Endothelial cell of umbilical vein (primary cell): Measurements from ENCODE around the gene MGAT4A. TPM values are rescaled to one million over a fixed set of nuclear protein-coding genes. Genes with fewer than 3 reads are reported as not detected.

ENCODE experiments used
- BruUV-seq: library from RNA; stranded (reverse); fragments of 400-500 nt; replicated peaks from 2 replicates; lab custom pipeline; 2021; lab: Mats Ljungman, UMichigan
- CTCF ChIA-PET: fragments of 300-600, 350-600 bp; sonication (Branson Sonifier 250); formaldehyde crosslinking; loops from one replicate; lab custom pipeline; 2021; ENCODE audit warnings: antibody characterized with exemption, inconsistent platforms; lab: Charles Lee
- POLR2A ChIA-PET: fragments of 300-600, 350-600 bp; sonication (Branson Sonifier 250); formaldehyde crosslinking; loops from one replicate; lab custom pipeline; 2021; ENCODE audit warnings: antibody characterized with exemption, inconsistent platforms; lab: Charles Lee
- DNase-seq: peaks from one replicate; pipeline ENCODE4 v3.0.0-alpha.2; 2011; ENCODE audit warnings: low read depth, low spot score
- FAIRE-seq: peaks from 2 replicates; lab custom pipeline; 2011; peaks lifted over from hg19 to GRCh38; lab: Jason Lieb, UNC
- H2AFZ ChIP-seq: 2 replicates; pipeline ENCODE4 v1.6.0; 2012; ENCODE audit warnings: low read depth, low read length, control low read depth, inconsistent platforms
- H3K27ac ChIP-seq: 2 replicates; pipeline ENCODE4 v1.5.1; 2011; ENCODE audit warnings: low read depth, mild to moderate bottlenecking, control low read depth, low read length, moderate library complexity; ENCODE audit not compliant: insufficient read depth
- H3K27me3 ChIP-seq, 2 experiments: 2 replicates each; pipeline versions ENCODE4 v1.6.0 to v1.6.1; 2011; ENCODE audit warnings: low read length in 2 of 2, mixed read lengths in 1 of 2; ENCODE audit not compliant: control insufficient read depth in 2 of 2, insufficient read depth in 2 of 2
- H3K36me3 ChIP-seq, 2 experiments: 2 replicates in 1 of 2; 3 replicates in 1 of 2; pipeline ENCODE4 v1.5.1; 2011; ENCODE audit warnings: low read length in 2 of 2, mild to moderate bottlenecking in 1 of 2, moderate library complexity in 1 of 2; ENCODE audit not compliant: control insufficient read depth in 2 of 2, insufficient read depth in 2 of 2; ENCODE audit errors: extremely low read depth in 1 of 2
- H3K4me1 ChIP-seq: 3 replicates; pipeline ENCODE4 v1.5.1; 2011; ENCODE audit warnings: mild to moderate bottlenecking, low read length; ENCODE audit not compliant: control insufficient read depth, insufficient read depth; ENCODE audit errors: extremely low read depth
- H3K4me2 ChIP-seq: 2 replicates; pipeline ENCODE4 v1.6.1; 2011; ENCODE audit warnings: low read length, control low read depth, mixed read lengths; ENCODE audit not compliant: insufficient read depth
- H3K4me3 ChIP-seq, 3 experiments: fragments of 200-600 bp in 1 of 3; sonication (generic), shearing (Covaris generic) in 1 of 3; replicated peaks in 1 of 3; 2 replicates each; pipeline ENCODE4 v1.5.1; 2011 to 2016; ENCODE audit warnings: control low read depth in 3 of 3, low read length in 3 of 3, mild to moderate bottlenecking in 2 of 3, inconsistent platforms in 1 of 3, low read depth in 1 of 3, moderate library complexity in 1 of 3; ENCODE audit not compliant: insufficient read depth in 1 of 3
- H3K79me2 ChIP-seq: 2 replicates; pipeline ENCODE4 v1.6.0; 2012; ENCODE audit warnings: low read length, inconsistent platforms; ENCODE audit not compliant: control insufficient read depth, insufficient read depth
- H3K9ac ChIP-seq: replicated peaks from 2 replicates; pipeline ENCODE3; 2011; ENCODE audit warnings: low read length, control low read depth; ENCODE audit not compliant: insufficient read depth; ENCODE audit errors: extremely low read depth
- H3K9me1 ChIP-seq: replicated peaks from 3 replicates; pipeline ENCODE4 v1.6.0; 2011; ENCODE audit warnings: mild to moderate bottlenecking, low read length; ENCODE audit not compliant: control insufficient read depth, insufficient read depth; ENCODE audit errors: extremely low read depth
- H3K9me3 ChIP-seq: replicated peaks from 2 replicates; pipeline ENCODE4 v1.5.1; 2012; ENCODE audit warnings: low read length, inconsistent platforms; ENCODE audit not compliant: control insufficient read depth, insufficient read depth
- H4K20me1 ChIP-seq: replicated peaks from 2 replicates; pipeline ENCODE3; 2011; ENCODE audit warnings: mild to moderate bottlenecking, low read length; ENCODE audit not compliant: control insufficient read depth, insufficient read depth; ENCODE audit errors: extremely low read depth
- CTCF ChIP-seq, 2 donors: IDR thresholded peaks; 1 replicate in 1 of 2; 2 replicates in 1 of 2; pipeline ENCODE4 v1.5.1; 2011; ENCODE audit warnings: low read length in 2 of 2, mild to moderate bottlenecking in 2 of 2, moderate library complexity in 2 of 2, control low read depth in 1 of 2, inconsistent platforms in 1 of 2, low read depth in 1 of 2; ENCODE audit not compliant: insufficient read depth in 1 of 2; ENCODE audit errors: extremely low read depth in 1 of 2
- EZH2 ChIP-seq: IDR thresholded peaks from 2 replicates; pipeline ENCODE4 v1.6.1; 2012; ENCODE audit warnings: borderline replicate concordance, low read depth, mild to moderate bottlenecking, moderate library complexity, low read length, inconsistent platforms; ENCODE audit not compliant: severe bottlenecking
- FOS ChIP-seq: IDR thresholded peaks from 2 replicates; pipeline ENCODE4 v1.6.1; 2011; ENCODE audit warnings: mild to moderate bottlenecking, low read length, moderate library complexity, borderline replicate concordance; ENCODE audit not compliant: insufficient read depth
- GATA2 ChIP-seq: IDR thresholded peaks from 2 replicates; pipeline ENCODE4 v1.7.0; 2011; ENCODE audit warnings: low read depth, mild to moderate bottlenecking, moderate library complexity, mixed read lengths, low read length; ENCODE audit not compliant: insufficient read length, insufficient read depth
- JUN ChIP-seq: IDR thresholded peaks from 2 replicates; pipeline ENCODE4 v1.6.1; 2011; ENCODE audit warnings: borderline replicate concordance, low read depth; ENCODE audit not compliant: insufficient read length, insufficient read depth
- MAX ChIP-seq: IDR thresholded peaks from 2 replicates; pipeline ENCODE4 v1.6.1; 2011; ENCODE audit not compliant: insufficient read depth, insufficient read length
- MYC ChIP-seq: IDR thresholded peaks from one replicate; pipeline ENCODE4 v1.6.1; 2011; ENCODE audit warnings: mild to moderate bottlenecking, low read depth, low read length
- POLR2A ChIP-seq: IDR thresholded peaks from 2 replicates; pipeline ENCODE4 v1.6.1; 2012; ENCODE audit warnings: low read depth, mild to moderate bottlenecking, control low read depth, low read length
- POLR2AphosphoS5 ChIP-seq: IDR thresholded peaks from 2 replicates; pipeline ENCODE4 v1.6.1; 2012; ENCODE audit warnings: low read depth, mild to moderate bottlenecking, control low read depth, low read length, moderate library complexity; ENCODE audit not compliant: insufficient read depth
- dilution Hi-C: fragments of 300-500 bp; cut with MboI; formaldehyde crosslinking; loops from one replicate; pipeline ENCODE4 v1.15.0; 2019; ENCODE audit warnings: low sequenced_read_pairs; ENCODE audit not compliant: extremely low pct_ligation_motif_present
- intact Hi-C: fragments of 100-400 bp; cut with micrococcal nuclease; formaldehyde crosslinking; loops from one replicate; pipeline ENCODE4 v1.10.0; 2022
- polyA plus RNA-seq, 4 experiments: library from polyadenylated mRNA; depleted of rRNA in 3 of 4; stranded (reverse) in 3 of 4; unstranded in 1 of 4; fragments of >200 nt; gene quantifications; 2 replicates each; pipeline versions ENCODE4 v1.2.1 to v1.2.3, GENCODE V29; 2011 to 2012; ENCODE audit warnings: missing spikeins in 1 of 4
- total RNA-seq: library from RNA; stranded (reverse); gene quantifications from 2 replicates; pipeline ENCODE4 v1.2.3, GENCODE V29; 2021

The MGAT4A gene
- total and polyA plus RNA-seq, 2 donors (not counting 3 experiments of a cell fraction or from before 2014, with no cell fraction given) = 9.2 to 42.2 TPM

- H3K79me2 ChIP-seq = peaks cover 85% of the 10 kb centered on the region
- H2AFZ ChIP-seq = no peak overlapping the region
- ChIA-PET CTCF (interaction anchor here (1.0 to 4.1 kb wide), 6 partner anchors 10 to 126 kb away, joined by 3 to 16 read pairs (median 5); no protein-coding TSS in a partner anchor), POLR2A (no interaction called here)
- no peaks in the 10 kb centered on the region for H3K27me3 ChIP-seq
- no peak for TF ChIP-seq MAX
- no peak for TF ChIP-seq JUN
- TF ChIP-seq MYC = no peak
- TF ChIP-seq FOS = no peak
- no peak for TF ChIP-seq GATA2
- no peak for TF ChIP-seq EZH2
- no peak for TF ChIP-seq CTCF (IDR thresholded peaks at IDR 0.05; ENCODE audit: extremely low read depth in 1 of 2, insufficient read depth in 1 of 2, low read depth in 1 of 2, low read length in 2 of 2)
- TF ChIP-seq POLR2AphosphoS5 = no peak
- no peak for TF ChIP-seq POLR2A
- DNase-seq = no peak
- H3K9me1 ChIP-seq = no peaks in the 10 kb centered on the region
- H4K20me1 ChIP-seq = no peaks in the 10 kb centered on the region
- H3K9me3 ChIP-seq = no peaks in the 10 kb centered on the region
- dilution Hi-C loops = no loop called here
- peak overlapping the region; percentile 40 for H3K4me2 ChIP-seq
- FAIRE-seq = no peak
- no peak overlapping the region for H3K4me3 ChIP-seq
- H3K4me1 ChIP-seq = peaks cover 42% of the 10 kb centered on the region
- intact Hi-C loops = loop anchor here (1.0 kb wide), 1 partner anchor 15 kb away; no protein-coding TSS in a partner anchor
- peaks cover 0 to 3% of the 10 kb centered on the region in 2 experiments for H3K36me3 ChIP-seq
- no peak overlapping the region for H3K27ac ChIP-seq
- no peak overlapping the region for H3K9ac ChIP-seq
- no TSS peak for BruUV-seq
Observed at GRCh38 chr2:98711506-98711905, 19.4 kb downstream of the MGAT4A start.
